Left ventricle myocardium inferior (tissue), 1 donor: ENCODE data around the gene NPC1. TPM values are rescaled to one million over a fixed set of nuclear protein-coding genes. Genes with fewer than 3 reads are reported as not detected.
"Not testable (repeated sequence)": the region's sequence is repeated elsewhere in the genome, so short reads cannot be mapped to it uniquely, and the experiment has no call there.

ENCODE experiments used
- DNase-seq: peaks from one replicate; pipeline ENCODE4 v3.0.0-alpha.2; 2020
- H3K27ac ChIP-seq: fragments of 200-600 bp; replicated peaks from 2 replicates; pipeline ENCODE4 v1.8.0; 2021
- H3K27me3 ChIP-seq: fragments of 200-600 bp; 2 replicates; pipeline ENCODE4 v1.8.0; 2021; ENCODE audit warnings: low read depth
- H3K36me3 ChIP-seq: fragments of 200-600 bp; 2 replicates; pipeline ENCODE4 v1.8.0; 2021
- H3K4me1 ChIP-seq: fragments of 200-600 bp; 2 replicates; pipeline ENCODE4 v1.8.0; 2021
- H3K4me3 ChIP-seq: fragments of 200-600 bp; 2 replicates; pipeline ENCODE4 v1.8.0; 2021; ENCODE audit warnings: mild to moderate bottlenecking, moderate library complexity
- H3K9me3 ChIP-seq: fragments of 200-600 bp; replicated peaks from 2 replicates; pipeline ENCODE4 v1.8.0; 2021
- intact Hi-C: fragments of 100-400 bp; cut with micrococcal nuclease; formaldehyde crosslinking; loops from one replicate; pipeline ENCODE4 v1.11.0; 2022
- total RNA-seq: library from RNA; stranded (reverse); fragmentation: NEBNext Ultra II Directional; extraction: Animal tissue kit (Norgen Biotek cat#: 25700); gene quantifications from one replicate; pipeline ENCODE4 v1.2.1, GENCODE V29; 2021
- TF ChIP-seq, protein P1 (sequence below): fragments of 200-600 bp; IDR thresholded peaks from 2 replicates; pipeline ENCODE4 v1.8.0; 2021; ENCODE audit warnings: antibody characterized with exemption, mild to moderate bottlenecking, borderline replicate concordance
- donor health status: DM: no; HTN: yes; CAD: no; lungs with severe emphysema.

Gene NPC1
- total RNA-seq, 1 donor from 2014 or later, result 10.3 TPM

DNA sequence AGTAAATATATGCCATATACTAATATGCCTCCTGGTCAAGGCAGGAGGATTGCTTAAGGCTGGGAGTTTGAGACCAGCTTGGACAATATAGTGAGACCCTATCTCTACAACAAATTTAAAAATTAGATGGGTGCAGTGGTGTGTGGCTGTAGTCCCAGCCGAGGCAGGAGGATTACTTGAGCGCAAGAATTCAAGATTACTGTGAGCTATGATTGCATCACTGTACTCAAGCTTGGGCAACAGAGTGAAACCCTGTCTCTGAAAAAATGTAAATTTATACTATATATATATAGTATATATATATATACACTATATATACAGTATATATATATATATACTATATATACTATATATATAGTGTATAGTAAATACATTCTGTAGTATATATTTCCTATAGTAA lies 30.0 kb upstream of the NPC1 start:
- Histone ChIP-seq H3K9me3 (no peaks in the 10 kb centered on the region), H3K27me3 (peaks cover 8% of the 10 kb centered on the region), H3K4me1 (peaks cover 12% of the 10 kb centered on the region), H3K4me3 (no peak overlapping the region), H3K36me3 (no peaks in the 10 kb centered on the region), H3K27ac (no peak overlapping the region)
- TF ChIP-seq, protein P1, sequence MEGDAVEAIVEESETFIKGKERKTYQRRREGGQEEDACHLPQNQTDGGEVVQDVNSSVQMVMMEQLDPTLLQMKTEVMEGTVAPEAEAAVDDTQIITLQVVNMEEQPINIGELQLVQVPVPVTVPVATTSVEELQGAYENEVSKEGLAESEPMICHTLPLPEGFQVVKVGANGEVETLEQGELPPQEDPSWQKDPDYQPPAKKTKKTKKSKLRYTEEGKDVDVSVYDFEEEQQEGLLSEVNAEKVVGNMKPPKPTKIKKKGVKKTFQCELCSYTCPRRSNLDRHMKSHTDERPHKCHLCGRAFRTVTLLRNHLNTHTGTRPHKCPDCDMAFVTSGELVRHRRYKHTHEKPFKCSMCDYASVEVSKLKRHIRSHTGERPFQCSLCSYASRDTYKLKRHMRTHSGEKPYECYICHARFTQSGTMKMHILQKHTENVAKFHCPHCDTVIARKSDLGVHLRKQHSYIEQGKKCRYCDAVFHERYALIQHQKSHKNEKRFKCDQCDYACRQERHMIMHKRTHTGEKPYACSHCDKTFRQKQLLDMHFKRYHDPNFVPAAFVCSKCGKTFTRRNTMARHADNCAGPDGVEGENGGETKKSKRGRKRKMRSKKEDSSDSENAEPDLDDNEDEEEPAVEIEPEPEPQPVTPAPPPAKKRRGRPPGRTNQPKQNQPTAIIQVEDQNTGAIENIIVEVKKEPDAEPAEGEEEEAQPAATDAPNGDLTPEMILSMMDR, result no peak
- intact Hi-C loops, result no loop called here
- no peak for DNase-seq

DNA sequence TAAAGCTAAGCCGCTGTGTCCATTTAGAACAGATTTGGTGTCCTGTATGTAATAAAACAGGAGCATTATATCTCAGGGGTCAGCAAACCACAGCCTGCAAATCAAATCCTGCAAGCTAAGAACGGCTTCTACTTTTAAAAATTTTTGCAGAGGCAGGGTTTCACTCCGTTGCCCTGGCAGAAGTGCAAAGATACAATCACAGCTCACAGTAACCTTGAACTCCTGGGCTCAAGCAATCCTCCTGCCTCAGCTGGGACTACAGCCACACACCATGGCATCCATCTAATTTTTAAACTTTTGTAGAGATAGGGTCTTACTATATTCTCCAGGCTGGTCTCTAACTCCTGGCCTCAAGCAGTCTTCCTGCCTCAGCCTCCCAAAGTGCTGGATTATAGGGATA lies 28.6 kb upstream of the NPC1 start:
- no peaks in the 10 kb centered on the region for H3K9me3 ChIP-seq
- TF ChIP-seq, protein P1, result no peak
- peaks cover 11% of the 10 kb centered on the region for H3K4me1 ChIP-seq
- H3K27ac ChIP-seq, result no peak overlapping the region
- no peak overlapping the region for H3K4me3 ChIP-seq
- peaks cover 6% of the 10 kb centered on the region for H3K27me3 ChIP-seq
- intact Hi-C loops, result no loop called here
- H3K36me3 ChIP-seq, result no peaks in the 10 kb centered on the region
- DNase-seq, result no peak

DNA sequence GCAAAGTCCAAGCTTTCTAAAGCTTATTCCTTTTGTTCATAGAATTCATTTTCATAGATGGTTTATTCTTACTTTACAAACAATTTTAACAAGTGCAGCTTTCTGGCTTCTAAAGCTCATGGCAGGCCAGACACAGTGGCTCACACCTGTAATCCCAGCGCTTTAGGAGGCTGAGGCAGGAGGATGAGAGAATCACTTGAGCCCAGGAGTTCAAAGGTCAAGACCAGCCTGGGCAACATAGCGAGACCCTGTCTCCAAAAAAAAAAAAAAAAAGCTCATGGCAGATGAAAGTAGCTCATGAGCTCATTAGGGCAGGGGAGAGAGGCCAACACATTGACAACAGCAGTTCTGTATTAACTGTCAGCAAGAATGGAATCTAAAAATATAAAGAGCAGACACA lies 28.1 kb upstream of the NPC1 start:
- TF ChIP-seq, protein P1, result no peak
- Histone ChIP-seq H3K9me3 (no peaks in the 10 kb centered on the region), H3K4me1 (peaks cover 7% of the 10 kb centered on the region), H3K27ac (no peak overlapping the region), H3K27me3 (peaks cover 1% of the 10 kb centered on the region), H3K36me3 (no peaks in the 10 kb centered on the region), H3K4me3 (no peak overlapping the region)
- intact Hi-C loops, result no loop called here
- no peak for DNase-seq

DNA sequence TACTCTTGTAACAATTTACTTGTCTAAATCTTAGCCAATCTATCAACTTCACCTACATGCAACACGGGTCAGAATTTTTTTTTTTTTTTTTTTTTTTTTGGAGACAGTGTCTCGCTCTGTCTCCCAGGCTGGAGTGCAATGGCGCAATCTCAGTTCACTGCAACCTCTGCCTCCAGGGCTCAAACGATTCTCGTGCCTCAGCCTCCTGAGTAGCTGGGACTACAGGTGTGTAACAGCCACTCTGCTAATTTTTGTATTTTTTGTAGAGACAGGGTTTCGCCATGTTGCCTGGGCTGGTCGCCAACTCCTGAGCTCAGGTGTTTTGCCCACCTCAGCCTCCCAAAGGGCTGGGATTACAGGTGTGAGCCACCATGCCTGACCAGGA lies 26.8 kb upstream of the NPC1 start:
- H3K4me3 ChIP-seq, H3K9me3 ChIP-seq, H3K36me3 ChIP-seq, DNase-seq, H3K27ac ChIP-seq, H3K27me3 ChIP-seq, H3K4me1 ChIP-seq, intact Hi-C loops: not testable (repeated sequence)

DNA sequence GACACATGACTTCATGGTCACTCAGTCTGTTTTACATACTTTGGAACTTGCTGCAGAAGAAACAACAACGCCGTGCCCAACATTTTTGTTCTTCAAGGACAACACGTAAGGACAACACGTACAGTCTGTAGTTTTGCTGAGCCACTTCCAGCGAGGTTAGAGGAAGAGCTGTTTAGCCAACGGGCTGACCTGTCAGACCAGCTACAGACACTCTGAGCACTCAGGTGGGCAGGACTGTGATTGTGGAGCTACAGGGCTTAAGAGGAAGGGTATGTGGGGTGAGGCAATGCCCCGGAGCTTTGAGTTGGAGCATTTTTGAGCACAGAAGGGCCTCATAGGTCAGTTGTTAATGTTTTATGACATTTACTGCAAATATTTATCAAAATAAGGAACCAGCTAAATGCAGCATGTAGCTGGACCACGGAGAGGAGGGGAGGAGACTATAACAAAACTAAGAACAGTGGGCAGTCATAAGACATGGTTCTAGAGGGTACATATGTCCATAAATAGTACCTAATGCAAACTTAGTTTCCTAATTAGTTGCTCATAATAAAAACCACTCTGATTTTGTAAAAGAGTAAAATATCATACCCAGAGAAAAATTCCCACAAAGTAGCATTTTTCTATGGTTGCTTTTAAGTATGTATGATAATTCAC lies 26.3 kb upstream of the NPC1 start:
- H3K4me1 ChIP-seq, result no peaks in the 10 kb centered on the region
- H3K36me3 ChIP-seq, result no peaks in the 10 kb centered on the region
- DNase-seq, result no peak
- intact Hi-C loops, result no loop called here
- H3K4me3 ChIP-seq, result no peak overlapping the region
- H3K27me3 ChIP-seq, result no peaks in the 10 kb centered on the region
- TF ChIP-seq, protein P1, result no peak
- no peak overlapping the region for H3K27ac ChIP-seq
- no peaks in the 10 kb centered on the region for H3K9me3 ChIP-seq

DNA sequence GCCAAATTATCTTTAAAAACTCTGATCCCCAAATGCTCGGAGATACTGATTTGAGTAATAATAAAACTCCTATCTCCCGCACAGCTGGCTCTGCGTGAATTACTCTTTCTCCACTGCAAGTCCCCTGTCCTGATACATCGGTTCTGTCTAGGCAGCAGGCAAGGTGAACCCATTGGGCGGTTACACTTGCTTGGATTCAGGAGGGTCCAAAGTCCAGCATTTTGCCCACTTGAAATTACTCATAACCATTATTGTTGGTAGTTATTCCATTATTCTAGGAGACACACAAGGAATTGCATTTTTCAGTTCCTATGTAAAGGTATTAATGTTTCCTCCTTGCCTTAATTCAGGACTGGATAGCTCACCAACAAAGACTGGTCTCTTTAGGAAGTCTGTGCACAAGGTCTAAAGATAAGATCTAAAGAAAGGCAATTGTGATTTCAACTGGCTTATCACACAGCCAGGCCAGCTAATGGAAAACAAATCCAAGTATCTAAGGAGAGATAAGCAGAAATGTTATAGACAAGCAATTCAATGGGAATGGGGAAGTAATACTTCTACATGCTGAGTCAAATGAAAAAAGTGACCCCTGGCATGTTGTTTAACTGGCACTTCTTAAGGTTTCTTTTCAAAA lies 23.2 kb upstream of the NPC1 start:
- Histone ChIP-seq H3K36me3 (no peaks in the 10 kb centered on the region), H3K4me1 (no peaks in the 10 kb centered on the region)
- TF ChIP-seq, protein P1, result no peak

More for the DNA sequence above, 23.2 kb upstream of the NPC1 start:
- intact Hi-C loops, result no loop called here
- H3K9me3 ChIP-seq, result no peaks in the 10 kb centered on the region
- H3K27me3 ChIP-seq, result no peaks in the 10 kb centered on the region
- no peak for DNase-seq
- no peak overlapping the region for H3K27ac ChIP-seq
- H3K4me3 ChIP-seq, result no peak overlapping the region
